PFSK-1 (cell line): ENCODE measurements around the gene EEF1AKMT4.

Source experiments
- FOXP2 ChIP-seq: optimal IDR thresholded peaks from 2 replicates; pipeline ENCODE3; 2011; ENCODE audit warnings: borderline replicate concordance, control low read depth, inconsistent platforms; ENCODE audit not compliant: insufficient read depth; ENCODE audit errors: extremely low read length, extremely low read depth
- POLR2AphosphoS5 ChIP-seq: IDR thresholded peaks from 2 replicates; pipeline ENCODE4 v1.6.1; 2012; ENCODE audit warnings: low read depth, mild to moderate bottlenecking, control low read depth, low read length, moderate library complexity
- SIN3A ChIP-seq: IDR thresholded peaks from 2 replicates; pipeline ENCODE4 v1.6.1; 2012; ENCODE audit warnings: mild to moderate bottlenecking, low read length, moderate library complexity, borderline replicate concordance; ENCODE audit not compliant: insufficient read depth
- TAF1 ChIP-seq: IDR thresholded peaks from 2 replicates; pipeline ENCODE4 v1.6.1; 2012; ENCODE audit warnings: low read length, control low read depth, borderline replicate concordance; ENCODE audit not compliant: insufficient read depth
- TF ChIP-seq, protein P1 (sequence below), 2 experiments: IDR thresholded peaks; 2 replicates each; pipeline versions ENCODE4 v1.6.1 to v1.8.0; 2011 to 2012; ENCODE audit warnings: low read depth in 2 of 2, low read length in 2 of 2, control low read depth in 1 of 2, inconsistent platforms in 1 of 2, mild to moderate bottlenecking in 1 of 2, moderate library complexity in 1 of 2; ENCODE audit not compliant: insufficient read depth in 1 of 2

EEF1AKMT4 gene

DNA sequence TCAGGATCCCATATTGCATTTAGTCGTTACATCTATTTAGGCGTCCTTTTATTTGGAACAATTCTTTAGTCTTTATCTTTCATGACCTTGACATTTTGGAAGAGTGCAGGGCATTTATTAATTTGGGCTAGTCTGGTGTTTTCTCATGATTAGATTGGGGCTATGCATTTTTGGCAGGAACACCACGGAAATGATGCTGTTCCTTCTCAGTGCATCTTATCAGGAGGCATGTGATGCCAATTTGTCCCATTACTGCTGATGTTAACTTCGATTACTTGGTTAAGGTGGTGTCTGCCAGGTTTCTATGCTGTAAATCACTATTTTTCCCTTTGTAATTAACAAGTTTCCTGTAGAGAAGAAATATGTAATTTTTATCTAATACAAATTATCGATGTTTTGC is 38.2 kb upstream of the EEF1AKMT4 start:
- TF ChIP-seq, protein P1, sequence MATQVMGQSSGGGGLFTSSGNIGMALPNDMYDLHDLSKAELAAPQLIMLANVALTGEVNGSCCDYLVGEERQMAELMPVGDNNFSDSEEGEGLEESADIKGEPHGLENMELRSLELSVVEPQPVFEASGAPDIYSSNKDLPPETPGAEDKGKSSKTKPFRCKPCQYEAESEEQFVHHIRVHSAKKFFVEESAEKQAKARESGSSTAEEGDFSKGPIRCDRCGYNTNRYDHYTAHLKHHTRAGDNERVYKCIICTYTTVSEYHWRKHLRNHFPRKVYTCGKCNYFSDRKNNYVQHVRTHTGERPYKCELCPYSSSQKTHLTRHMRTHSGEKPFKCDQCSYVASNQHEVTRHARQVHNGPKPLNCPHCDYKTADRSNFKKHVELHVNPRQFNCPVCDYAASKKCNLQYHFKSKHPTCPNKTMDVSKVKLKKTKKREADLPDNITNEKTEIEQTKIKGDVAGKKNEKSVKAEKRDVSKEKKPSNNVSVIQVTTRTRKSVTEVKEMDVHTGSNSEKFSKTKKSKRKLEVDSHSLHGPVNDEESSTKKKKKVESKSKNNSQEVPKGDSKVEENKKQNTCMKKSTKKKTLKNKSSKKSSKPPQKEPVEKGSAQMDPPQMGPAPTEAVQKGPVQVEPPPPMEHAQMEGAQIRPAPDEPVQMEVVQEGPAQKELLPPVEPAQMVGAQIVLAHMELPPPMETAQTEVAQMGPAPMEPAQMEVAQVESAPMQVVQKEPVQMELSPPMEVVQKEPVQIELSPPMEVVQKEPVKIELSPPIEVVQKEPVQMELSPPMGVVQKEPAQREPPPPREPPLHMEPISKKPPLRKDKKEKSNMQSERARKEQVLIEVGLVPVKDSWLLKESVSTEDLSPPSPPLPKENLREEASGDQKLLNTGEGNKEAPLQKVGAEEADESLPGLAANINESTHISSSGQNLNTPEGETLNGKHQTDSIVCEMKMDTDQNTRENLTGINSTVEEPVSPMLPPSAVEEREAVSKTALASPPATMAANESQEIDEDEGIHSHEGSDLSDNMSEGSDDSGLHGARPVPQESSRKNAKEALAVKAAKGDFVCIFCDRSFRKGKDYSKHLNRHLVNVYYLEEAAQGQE (IDR thresholded peaks at IDR 0.05; ENCODE audit: insufficient read depth in 1 of 2, low read depth in 2 of 2, low read length in 2 of 2), result no peak
- TF ChIP-seq FOXP2 (no peak), TAF1 (no peak), POLR2AphosphoS5 (no peak), SIN3A (no peak)

- TF ChIP-seq TAF1 (no peak), FOXP2 (no peak), SIN3A (no peak), POLR2AphosphoS5 (no peak)
- TF ChIP-seq, protein P1 (IDR thresholded peaks at IDR 0.05; ENCODE audit: insufficient read depth in 1 of 2, low read depth in 2 of 2, low read length in 2 of 2), result no peak
Measured at GRCh38 chr3:184211718-184212117, 37.8 kb upstream of the EEF1AKMT4 start.

GRCh38 chr3:184218814-184219213 is 30.7 kb upstream of the EEF1AKMT4 start:
- TF ChIP-seq TAF1 (no peak), SIN3A (no peak), POLR2AphosphoS5 (no peak), FOXP2 (no peak)
- TF ChIP-seq, protein P1 (IDR thresholded peaks at IDR 0.05; ENCODE audit: insufficient read depth in 1 of 2, low read depth in 2 of 2, low read length in 2 of 2), result no peak

GRCh38 chr3:184222521-184222920 is 27.0 kb upstream of the EEF1AKMT4 start:
- no peak for TF ChIP-seq POLR2AphosphoS5
- TF ChIP-seq, protein P1 (IDR thresholded peaks at IDR 0.05; ENCODE audit: insufficient read depth in 1 of 2, low read depth in 2 of 2, low read length in 2 of 2), result no peak
- TF ChIP-seq FOXP2, result no peak
- no peak for TF ChIP-seq TAF1
- no peak for TF ChIP-seq SIN3A

DNA sequence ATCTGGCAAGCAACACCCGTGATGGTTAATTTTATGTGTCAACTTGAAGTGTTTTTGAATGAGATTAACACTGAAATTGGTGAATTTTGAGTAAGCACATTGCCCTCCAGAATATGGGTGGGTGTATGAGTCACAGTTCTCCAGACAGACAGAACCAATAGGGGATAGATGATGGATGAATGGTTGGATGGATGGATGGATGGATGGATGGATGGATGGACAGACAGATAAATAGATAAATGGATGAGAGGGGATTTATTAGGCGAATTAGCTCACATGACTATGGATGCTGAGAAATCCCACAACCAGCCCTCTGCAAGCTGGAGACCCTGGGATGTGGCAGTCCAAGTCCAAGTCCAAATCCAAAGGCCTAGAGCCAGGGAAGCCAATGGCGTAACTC is 25.5 kb upstream of the EEF1AKMT4 start:
- no peak for TF ChIP-seq FOXP2
- TF ChIP-seq SIN3A, result no peak
